ENCODE results near the gene MAP6D1.

MAP6D1 gene

DNA sequence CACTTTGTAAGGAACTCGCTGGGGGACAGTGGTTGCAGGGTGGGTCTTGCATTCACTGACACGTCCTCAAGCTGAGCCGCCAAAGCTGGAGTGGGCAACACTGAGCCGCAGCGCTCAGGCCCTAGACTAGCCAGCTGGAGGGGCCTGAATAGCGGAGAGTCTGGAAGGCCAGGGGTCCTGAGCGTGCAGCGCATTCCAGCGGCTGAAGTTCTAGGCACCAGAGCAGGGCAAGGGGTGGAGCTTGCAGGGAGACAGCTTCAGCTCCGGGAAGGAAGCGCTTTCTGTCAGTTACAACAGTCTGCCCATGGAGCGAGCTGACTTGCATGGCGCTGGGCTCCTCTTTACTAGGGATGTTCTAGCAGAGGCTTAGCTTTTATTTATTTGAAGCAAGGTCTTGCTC lies 2.7 kb downstream of the MAP6D1 start:
- Histone ChIP-seq H3K9me3 (ENCODE audit: control insufficient read depth in 1 of 2, low read length in 2 of 2) (no peaks in the 10 kb centered on the region), H3K4me1 (ENCODE audit: control insufficient read depth in 1 of 2, insufficient read depth in 2 of 2, low read length in 2 of 2) (peaks cover 0 to 10% of the 10 kb centered on the region in 2 donors), H3K4me3 (ENCODE audit: low read depth in 1 of 2, low read length in 2 of 2) (no peak overlapping the region), H3K27ac (ENCODE audit: low read length) (no peak overlapping the region), H3K36me3 (ENCODE audit: control insufficient read depth in 1 of 2, insufficient read depth in 2 of 2, low read length in 2 of 2) (no peaks in the 10 kb centered on the region), H3K27me3 (ENCODE audit: low read depth, low read length) (no peaks in the 10 kb centered on the region)

DNA sequence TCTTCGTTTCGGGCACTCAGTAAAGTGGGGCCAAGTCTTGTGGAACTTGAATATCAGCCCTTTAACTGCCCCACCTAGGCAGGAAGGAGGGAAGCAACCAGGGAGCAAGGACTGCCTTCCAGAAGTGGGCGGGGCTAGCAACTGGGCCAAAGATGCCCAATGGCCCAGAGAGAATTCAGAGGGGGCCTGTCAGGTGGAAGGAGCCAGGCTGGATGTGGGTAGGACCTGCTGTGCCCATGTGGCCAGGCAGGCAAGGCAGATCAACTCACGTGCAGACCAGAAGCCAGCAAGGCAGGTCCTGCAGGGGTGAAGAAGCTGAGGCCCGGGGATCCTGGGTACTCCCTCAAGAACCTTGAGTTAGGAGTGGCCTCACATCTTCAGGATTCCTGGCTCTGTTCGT lies 5.5 kb downstream of the MAP6D1 start:
- Histone ChIP-seq H3K4me3 (ENCODE audit: low read depth in 1 of 2, low read length in 2 of 2) (no peak overlapping the region), H3K9me3 (ENCODE audit: control insufficient read depth in 1 of 2, low read length in 2 of 2) (no peaks in the 10 kb centered on the region), H3K27ac (ENCODE audit: low read length) (no peak overlapping the region), H3K4me1 (ENCODE audit: control insufficient read depth in 1 of 2, insufficient read depth in 2 of 2, low read length in 2 of 2) (peaks cover 0 to 9% of the 10 kb centered on the region in 2 donors), H3K36me3 (ENCODE audit: control insufficient read depth in 1 of 2, insufficient read depth in 2 of 2, low read length in 2 of 2) (peaks cover 3% of the 10 kb centered on the region in 2 donors), H3K27me3 (ENCODE audit: low read depth, low read length) (no peaks in the 10 kb centered on the region)

DNA sequence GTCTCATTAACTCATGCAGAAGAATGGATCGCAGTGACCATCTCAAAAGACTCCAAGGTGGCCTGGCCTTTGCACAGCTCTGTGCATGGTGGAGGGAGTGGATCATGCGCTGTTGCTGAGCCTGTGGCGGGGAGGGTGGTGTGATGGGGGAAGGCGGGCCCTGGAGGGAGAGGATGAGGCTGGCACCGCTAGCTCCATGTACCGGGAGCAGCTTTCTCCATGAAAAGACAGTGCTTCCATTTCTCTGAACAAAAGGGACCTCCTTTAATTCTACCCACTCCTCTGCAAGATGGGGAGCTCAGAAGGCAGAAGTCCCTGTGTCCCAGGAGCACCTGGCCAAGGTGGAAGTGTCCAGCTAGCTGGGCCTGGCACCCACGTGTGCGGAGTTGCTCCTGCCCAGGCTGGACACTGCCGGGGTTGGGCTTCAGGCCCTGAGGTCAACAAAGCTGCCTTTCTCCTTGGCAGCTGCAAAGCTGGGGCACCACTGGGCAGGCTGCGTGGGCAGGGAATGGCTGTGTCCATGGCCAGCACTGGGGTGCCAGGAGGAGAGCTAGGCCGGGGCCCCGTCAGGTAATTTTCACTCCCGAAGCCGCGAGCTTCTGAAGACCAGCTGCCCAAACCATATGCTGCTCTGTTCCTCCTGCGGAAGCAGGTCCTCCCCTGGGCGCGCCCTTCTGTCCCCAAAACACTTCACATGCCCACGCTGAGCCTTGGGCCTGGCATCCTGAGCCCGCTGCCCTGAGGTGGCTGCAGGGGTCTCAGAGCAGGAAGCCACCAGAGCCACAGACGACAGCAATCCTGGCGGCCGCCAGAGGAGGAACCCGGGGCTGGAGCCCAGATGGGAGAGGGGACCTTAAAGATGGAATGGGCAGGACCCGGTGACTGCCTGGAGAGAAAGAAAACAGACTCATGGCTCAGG lies 6.4 kb downstream of the MAP6D1 start:
- H3K4me1 ChIP-seq (ENCODE audit: control insufficient read depth in 1 of 2, insufficient read depth in 2 of 2, low read length in 2 of 2): peaks cover 0 to under 1% of the 10 kb centered on the region in 2 donors
- H3K27me3 ChIP-seq (ENCODE audit: low read depth, low read length): no peaks in the 10 kb centered on the region
- no peak overlapping the region for H3K4me3 ChIP-seq (ENCODE audit: low read depth in 1 of 2, low read length in 2 of 2)
- H3K27ac ChIP-seq (ENCODE audit: low read length): no peak overlapping the region
- peaks cover 3% of the 10 kb centered on the region in 2 donors for H3K36me3 ChIP-seq (ENCODE audit: control insufficient read depth in 1 of 2, insufficient read depth in 2 of 2, low read length in 2 of 2)
- H3K9me3 ChIP-seq (ENCODE audit: control insufficient read depth in 1 of 2, low read length in 2 of 2): no peaks in the 10 kb centered on the region

DNA sequence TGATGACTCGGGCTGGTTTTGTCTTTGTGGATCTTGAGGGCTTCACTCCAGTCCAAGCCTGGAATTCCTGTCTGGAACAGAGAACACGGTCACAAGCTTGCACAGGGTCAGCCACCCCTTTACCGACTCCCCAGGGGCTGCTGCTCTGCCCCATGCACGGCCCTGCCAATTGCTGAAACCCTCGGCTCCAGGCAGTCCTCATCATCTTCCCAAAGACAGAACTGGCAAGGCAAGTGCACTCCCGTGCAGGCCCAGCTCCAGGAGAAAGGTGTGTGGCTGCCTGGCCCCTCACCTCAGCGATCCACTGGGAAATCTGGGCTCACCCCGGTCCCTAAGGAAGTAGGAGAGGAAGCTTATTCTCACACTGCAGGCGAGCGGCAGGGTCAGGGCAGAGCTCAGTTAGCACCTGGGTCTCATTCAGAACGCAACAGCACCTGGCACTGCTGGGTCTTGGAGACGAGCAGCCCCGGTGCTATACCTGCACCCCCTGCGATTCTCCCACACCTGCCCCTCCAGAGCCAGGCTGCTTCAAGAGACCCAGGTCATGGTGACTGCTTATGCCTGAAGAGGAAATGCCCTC lies 7.2 kb downstream of the MAP6D1 start:
- H3K27me3 ChIP-seq (ENCODE audit: low read depth, low read length): no peaks in the 10 kb centered on the region
- no peaks in the 10 kb centered on the region for H3K9me3 ChIP-seq (ENCODE audit: control insufficient read depth in 1 of 2, low read length in 2 of 2)
- peaks cover 3% of the 10 kb centered on the region in 2 donors for H3K36me3 ChIP-seq (ENCODE audit: control insufficient read depth in 1 of 2, insufficient read depth in 2 of 2, low read length in 2 of 2)
- H3K4me3 ChIP-seq (ENCODE audit: low read depth in 1 of 2, low read length in 2 of 2): no peak overlapping the region
- H3K27ac ChIP-seq (ENCODE audit: low read length): no peak overlapping the region
- peaks cover 0 to under 1% of the 10 kb centered on the region in 2 donors for H3K4me1 ChIP-seq (ENCODE audit: control insufficient read depth in 1 of 2, insufficient read depth in 2 of 2, low read length in 2 of 2)

DNA sequence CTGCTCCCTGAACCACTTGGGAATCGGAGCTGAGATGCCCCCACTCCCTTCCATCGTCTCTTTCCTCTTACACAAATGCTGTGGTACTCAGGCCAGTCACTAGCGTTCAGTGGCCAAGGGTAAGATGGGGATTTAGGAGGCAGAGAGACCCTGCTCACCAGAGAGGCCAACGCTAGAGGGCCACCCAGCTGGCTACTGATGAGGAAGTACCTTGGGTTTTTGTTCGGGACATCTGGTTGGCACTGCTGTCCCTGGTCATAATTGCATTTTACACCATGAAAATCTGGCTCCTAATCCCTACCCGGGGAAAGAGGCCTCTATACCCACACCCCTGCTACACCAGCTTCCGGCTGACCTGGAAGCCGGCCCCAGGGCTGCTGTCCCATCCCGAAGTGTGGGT lies 7.7 kb downstream of the MAP6D1 start:
- H3K9me3 ChIP-seq (ENCODE audit: control insufficient read depth in 1 of 2, low read length in 2 of 2): no peaks in the 10 kb centered on the region
- no peak overlapping the region for H3K4me3 ChIP-seq (ENCODE audit: low read depth in 1 of 2, low read length in 2 of 2)
- no peaks in the 10 kb centered on the region for H3K27me3 ChIP-seq (ENCODE audit: low read depth, low read length)
- peaks cover 3% of the 10 kb centered on the region in 2 donors for H3K36me3 ChIP-seq (ENCODE audit: control insufficient read depth in 1 of 2, insufficient read depth in 2 of 2, low read length in 2 of 2)
- H3K4me1 ChIP-seq (ENCODE audit: control insufficient read depth in 1 of 2, insufficient read depth in 2 of 2, low read length in 2 of 2): peaks cover 0 to 6% of the 10 kb centered on the region in 2 donors
- H3K27ac ChIP-seq (ENCODE audit: low read length): no peak overlapping the region

DNA sequence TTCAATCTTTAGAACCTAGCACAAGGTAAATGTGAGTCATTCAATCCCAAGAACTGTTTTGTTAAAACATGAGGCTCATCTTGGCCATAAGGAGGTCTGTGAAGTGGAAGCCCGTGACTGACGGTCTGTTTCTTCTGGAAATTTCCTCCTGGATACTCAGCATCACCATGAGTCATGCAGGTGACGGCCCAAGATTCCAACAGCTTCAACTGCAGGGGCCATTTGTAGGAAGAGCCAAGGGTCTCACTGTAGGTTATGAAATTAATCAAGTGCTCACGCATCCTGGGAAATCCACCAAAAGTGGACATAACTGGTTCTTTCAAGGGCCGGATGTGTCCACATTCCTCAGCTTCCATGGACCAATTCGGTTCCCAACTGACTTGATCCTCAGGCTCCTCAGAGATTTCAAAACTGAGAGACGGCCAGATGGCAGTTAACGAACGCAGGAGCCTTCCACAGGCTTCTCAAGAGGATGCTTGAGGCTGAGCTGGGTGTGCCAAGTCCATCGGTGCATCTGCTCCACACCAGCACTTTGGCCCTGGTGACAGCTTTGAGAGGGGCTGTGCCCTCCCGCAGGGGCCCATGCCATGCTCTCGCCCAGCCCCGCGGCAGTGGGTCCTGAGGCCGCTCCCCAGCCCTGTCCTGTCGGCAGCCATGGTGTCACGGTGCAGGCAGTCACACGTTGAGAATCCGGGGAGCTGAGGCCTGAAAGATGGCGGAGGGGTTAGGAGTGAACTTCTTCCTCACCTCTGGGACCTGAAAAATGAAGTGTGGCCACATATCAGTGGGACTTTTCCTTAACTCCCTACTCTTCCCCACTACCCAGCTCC lies 8.5 kb downstream of the MAP6D1 start:
- H3K27ac ChIP-seq (ENCODE audit: low read length): no peak overlapping the region
- H3K27me3 ChIP-seq (ENCODE audit: low read depth, low read length): no peaks in the 10 kb centered on the region
- H3K4me1 ChIP-seq (ENCODE audit: control insufficient read depth in 1 of 2, insufficient read depth in 2 of 2, low read length in 2 of 2): peaks cover 0 to 6% of the 10 kb centered on the region in 2 donors
- no peaks in the 10 kb centered on the region for H3K9me3 ChIP-seq (ENCODE audit: control insufficient read depth in 1 of 2, low read length in 2 of 2)
- no peak overlapping the region for H3K4me3 ChIP-seq (ENCODE audit: low read depth in 1 of 2, low read length in 2 of 2)
- H3K36me3 ChIP-seq (ENCODE audit: control insufficient read depth in 1 of 2, insufficient read depth in 2 of 2, low read length in 2 of 2): peaks cover 3% of the 10 kb centered on the region in 2 donors

DNA sequence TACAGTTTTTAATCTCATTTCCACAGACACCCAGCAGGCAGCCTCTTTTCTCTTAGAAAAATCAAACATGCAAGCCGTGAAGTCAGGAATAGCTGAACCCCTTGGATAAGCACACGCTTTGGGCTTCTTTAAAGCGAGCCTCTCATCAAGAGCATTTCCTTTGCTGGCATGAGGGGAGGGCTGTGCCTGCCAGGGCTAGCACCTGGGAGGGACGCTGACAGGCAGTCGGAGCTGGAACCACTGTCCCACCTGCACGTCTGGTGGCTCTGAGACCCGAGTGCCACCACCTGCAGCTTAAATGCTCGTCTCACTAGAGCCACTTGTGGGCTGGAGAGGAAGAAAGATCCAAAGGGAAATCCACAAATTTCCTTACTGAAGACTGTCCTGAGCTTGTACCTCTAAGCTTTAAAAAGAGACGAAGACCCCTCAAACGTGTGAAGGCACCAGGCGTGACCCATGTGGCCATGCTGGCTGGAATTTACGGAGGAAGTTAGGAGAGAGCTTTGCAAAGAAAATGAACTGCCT lies 9.4 kb downstream of the MAP6D1 start:
- Histone ChIP-seq H3K4me3 (ENCODE audit: low read depth in 1 of 2, low read length in 2 of 2) (no peak overlapping the region), H3K4me1 (ENCODE audit: control insufficient read depth in 1 of 2, insufficient read depth in 2 of 2, low read length in 2 of 2) (peaks cover 0 to 6% of the 10 kb centered on the region in 2 donors), H3K27me3 (ENCODE audit: low read depth, low read length) (no peaks in the 10 kb centered on the region), H3K27ac (ENCODE audit: low read length) (no peak overlapping the region), H3K9me3 (ENCODE audit: control insufficient read depth in 1 of 2, low read length in 2 of 2) (no peaks in the 10 kb centered on the region), H3K36me3 (ENCODE audit: control insufficient read depth in 1 of 2, insufficient read depth in 2 of 2, low read length in 2 of 2) (peaks cover 10 to 11% of the 10 kb centered on the region in 2 donors)

DNA sequence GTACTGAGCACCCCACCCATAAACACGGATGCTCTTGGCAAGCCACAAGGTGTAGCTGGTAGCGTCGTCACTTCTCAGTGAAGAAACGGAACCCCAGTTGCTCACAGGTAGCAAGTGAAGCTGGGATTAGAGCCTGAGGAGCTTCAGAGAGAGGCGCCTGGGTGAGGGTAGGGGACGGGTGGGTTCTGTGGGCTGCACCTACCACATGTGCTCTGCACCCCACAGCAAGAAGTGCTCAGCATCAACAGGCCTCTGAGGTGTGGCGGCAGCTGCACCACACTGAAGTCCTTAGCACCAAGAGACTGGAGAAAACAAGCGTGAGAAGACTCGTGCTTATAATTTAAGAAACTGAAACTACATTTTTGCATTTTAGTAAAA lies 9.8 kb downstream of the MAP6D1 start:
- Histone ChIP-seq H3K4me1 (ENCODE audit: control insufficient read depth in 1 of 2, insufficient read depth in 2 of 2, low read length in 2 of 2) (peaks cover 0 to 6% of the 10 kb centered on the region in 2 donors), H3K36me3 (ENCODE audit: control insufficient read depth in 1 of 2, insufficient read depth in 2 of 2, low read length in 2 of 2) (peaks cover 14 to 15% of the 10 kb centered on the region in 2 donors), H3K4me3 (ENCODE audit: low read depth in 1 of 2, low read length in 2 of 2) (no peak overlapping the region), H3K27me3 (ENCODE audit: low read depth, low read length) (no peaks in the 10 kb centered on the region), H3K27ac (ENCODE audit: low read length) (no peak overlapping the region), H3K9me3 (ENCODE audit: control insufficient read depth in 1 of 2, low read length in 2 of 2) (no peaks in the 10 kb centered on the region)

DNA sequence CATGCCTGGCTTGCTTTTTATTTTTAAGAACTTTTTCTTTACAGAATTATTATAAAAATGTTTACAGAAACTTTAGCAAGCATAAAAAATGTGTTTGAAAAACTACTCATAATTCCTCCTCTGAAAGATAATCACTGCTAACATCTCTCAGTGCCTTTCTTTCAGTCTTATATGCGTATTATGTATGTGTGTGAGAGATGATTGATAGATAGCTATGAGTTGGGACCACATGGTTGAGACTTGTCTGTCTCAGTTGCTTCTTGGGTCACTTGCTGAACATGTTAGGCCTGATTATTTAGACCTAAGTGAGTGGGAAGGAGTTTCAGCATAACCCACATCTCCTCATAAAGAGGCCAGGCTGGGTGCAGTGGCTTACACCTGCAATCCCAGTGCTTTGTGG lies 11.1 kb downstream of the MAP6D1 start:
- Histone ChIP-seq H3K9me3 (ENCODE audit: control insufficient read depth in 1 of 2, low read length in 2 of 2) (no peaks in the 10 kb centered on the region), H3K4me3 (ENCODE audit: low read depth in 1 of 2, low read length in 2 of 2) (no peak overlapping the region), H3K4me1 (ENCODE audit: control insufficient read depth in 1 of 2, insufficient read depth in 2 of 2, low read length in 2 of 2) (peaks cover 0 to 6% of the 10 kb centered on the region in 2 donors), H3K27me3 (ENCODE audit: low read depth, low read length) (no peaks in the 10 kb centered on the region), H3K27ac (ENCODE audit: low read length) (no peak overlapping the region), H3K36me3 (ENCODE audit: control insufficient read depth in 1 of 2, insufficient read depth in 2 of 2, low read length in 2 of 2) (peaks cover 26 to 29% of the 10 kb centered on the region in 2 donors)

DNA sequence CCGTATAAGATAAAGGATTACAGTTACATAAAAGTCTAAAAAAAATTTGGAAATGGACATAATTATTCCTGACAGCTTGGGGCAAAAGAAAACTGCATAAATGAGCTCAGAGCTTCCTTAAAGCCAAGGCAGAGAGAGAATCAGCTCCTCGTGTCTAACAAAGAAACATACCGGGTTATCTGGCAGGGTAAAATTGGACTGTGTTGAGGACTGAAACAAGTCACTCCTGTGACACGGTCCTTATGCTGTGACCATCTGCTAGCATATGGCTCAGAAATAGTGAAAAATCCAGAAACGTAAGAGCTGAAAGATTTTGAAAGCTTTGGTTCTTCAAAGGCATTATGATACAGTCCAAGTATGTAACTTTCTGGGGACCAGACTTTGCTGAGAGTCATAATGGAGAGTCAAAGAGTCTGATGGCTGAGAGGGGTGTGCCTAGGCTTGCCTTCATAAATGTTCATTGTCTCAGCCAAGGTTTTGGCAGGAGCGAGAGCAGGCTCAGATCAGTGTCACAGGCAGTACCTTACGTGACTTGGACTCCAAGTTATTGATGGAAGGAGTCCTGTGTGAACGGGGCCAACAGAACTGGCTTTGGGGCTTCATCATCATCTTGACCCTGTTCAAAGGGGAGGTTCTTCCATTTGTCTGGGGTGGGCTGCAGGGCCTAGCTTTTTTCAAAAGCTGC lies 12.5 kb downstream of the MAP6D1 start:
- no peaks in the 10 kb centered on the region for H3K9me3 ChIP-seq (ENCODE audit: control insufficient read depth in 1 of 2, low read length in 2 of 2)
- no peak overlapping the region for H3K4me3 ChIP-seq (ENCODE audit: low read depth in 1 of 2, low read length in 2 of 2)
- H3K4me1 ChIP-seq (ENCODE audit: control insufficient read depth in 1 of 2, insufficient read depth in 2 of 2, low read length in 2 of 2): peaks cover 0 to 6% of the 10 kb centered on the region in 2 donors
- H3K27me3 ChIP-seq (ENCODE audit: low read depth, low read length): no peaks in the 10 kb centered on the region
- H3K27ac ChIP-seq (ENCODE audit: low read length): no peak overlapping the region
- peaks cover 34 to 41% of the 10 kb centered on the region in 2 donors for H3K36me3 ChIP-seq (ENCODE audit: control insufficient read depth in 1 of 2, insufficient read depth in 2 of 2, low read length in 2 of 2)
